Central memory CD8-positive, alpha-beta T cell (primary cell): ENCODE measurements around the gene CEACAM7.

ENCODE experiments used
- ATAC-seq: fragments of 150-1000 bp; cut with Tn5 transposase; replicated peaks from 2 replicates; pipeline ENCODE4 v1.10.0; 2022; ENCODE audit warnings: mild to moderate bottlenecking, moderate FRiP score, moderate number of reproducible peaks; ENCODE audit not compliant: poor library complexity, severe bottlenecking; ENCODE audit errors: extremely low read depth
- DNase-seq, 2 donors: peaks; one replicate each; pipeline ENCODE4 v3.0.0; 2021; ENCODE audit warnings: low spot score in 2 of 2
- H3K27ac Mint-ChIP-seq: one replicate; pipeline ENCODE4 v1.8.0; 2022; ENCODE audit warnings: low read depth, mild to moderate bottlenecking, moderate library complexity, mixed read lengths
- H3K27me3 Mint-ChIP-seq: one replicate; pipeline ENCODE4 v1.8.0; 2022; ENCODE audit warnings: mixed read lengths
- H3K36me3 Mint-ChIP-seq: one replicate; pipeline ENCODE4 v1.8.0; 2022; ENCODE audit warnings: mild to moderate bottlenecking, moderate library complexity, mixed read lengths; ENCODE audit not compliant: insufficient read depth
- H3K4me1 Mint-ChIP-seq: one replicate; pipeline ENCODE4 v1.8.0; 2022; ENCODE audit warnings: mixed read lengths
- H3K4me3 Mint-ChIP-seq: one replicate; pipeline ENCODE4 v1.8.0; 2022; ENCODE audit warnings: mild to moderate bottlenecking, moderate library complexity, mixed read lengths
- H3K9me3 Mint-ChIP-seq: one replicate; pipeline ENCODE4 v1.8.0; 2022; ENCODE audit warnings: mixed read lengths

The CEACAM7 gene

DNA sequence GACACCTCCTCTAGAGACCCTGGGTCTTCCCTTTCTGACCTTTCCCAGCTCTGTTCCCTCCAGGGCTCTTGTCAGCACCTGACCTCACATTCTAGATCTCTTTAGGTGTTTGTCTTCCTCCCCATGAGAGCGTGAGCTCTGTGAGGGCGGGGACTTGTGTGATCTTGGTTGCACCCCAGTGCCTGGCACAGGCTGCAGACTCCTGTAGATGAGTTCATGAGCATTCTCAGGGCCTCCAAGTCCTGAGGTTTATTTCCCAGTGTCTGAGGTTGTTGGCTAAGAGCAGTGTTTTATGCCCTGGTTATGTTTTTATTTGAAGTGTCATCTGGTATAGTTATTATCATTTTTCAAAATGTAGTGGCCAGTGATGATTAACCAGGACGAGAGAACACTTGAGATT is 61.8 kb downstream of the CEACAM7 start:
- peaks cover 67% of the 10 kb centered on the region for H3K27me3 Mint-ChIP-seq
- no peak overlapping the region for H3K27ac Mint-ChIP-seq
- H3K36me3 Mint-ChIP-seq: peaks cover 3% of the 10 kb centered on the region
- ATAC-seq (no peak), DNase-seq (no peak)
- no peaks in the 10 kb centered on the region for H3K4me1 Mint-ChIP-seq
- no peak overlapping the region for H3K4me3 Mint-ChIP-seq
- no peaks in the 10 kb centered on the region for H3K9me3 Mint-ChIP-seq

DNA sequence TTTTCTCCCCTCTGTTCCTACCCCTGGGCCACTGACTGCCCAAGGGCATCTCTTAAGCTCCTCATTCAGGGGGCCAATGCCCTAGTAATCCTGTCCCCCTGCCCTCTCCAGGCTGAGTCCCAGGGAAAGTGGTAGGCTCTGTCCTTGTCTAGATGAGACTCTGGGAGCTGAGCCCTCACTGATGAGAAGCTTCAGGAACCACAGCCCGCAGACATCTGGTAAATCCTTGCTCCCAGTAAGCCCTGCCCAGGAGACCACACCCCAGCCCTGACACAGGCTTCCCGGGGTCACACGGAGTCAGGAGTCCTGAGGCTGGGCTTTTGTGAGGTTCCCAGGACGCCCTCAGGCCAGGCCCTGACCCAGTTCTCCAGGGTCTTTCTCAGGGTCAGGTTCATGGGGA is 63.1 kb downstream of the CEACAM7 start:
- Mint-ChIP-seq H3K9me3 (no peaks in the 10 kb centered on the region), H3K4me1 (no peaks in the 10 kb centered on the region)

DNA sequence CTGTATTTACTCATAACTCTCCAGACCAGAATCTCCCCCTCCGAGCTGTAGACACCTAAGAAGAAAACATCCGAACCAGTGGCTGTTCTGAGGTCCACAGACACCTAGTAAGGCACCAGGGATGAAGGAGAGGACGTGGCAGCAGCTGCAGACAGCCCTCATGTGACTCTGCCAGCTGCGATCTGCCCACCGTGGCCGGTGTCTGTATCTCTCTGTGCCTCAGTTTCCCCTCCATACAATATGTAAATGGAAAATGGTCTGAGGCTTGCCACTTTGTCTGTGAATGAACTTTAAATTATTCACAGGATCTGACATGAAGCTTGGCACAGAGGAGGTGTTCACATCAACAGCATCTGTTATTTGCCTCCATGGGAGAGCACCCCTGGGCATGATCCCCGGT is 63.6 kb downstream of the CEACAM7 start:
- Mint-ChIP-seq H3K4me1 (no peaks in the 10 kb centered on the region), H3K9me3 (no peaks in the 10 kb centered on the region), H3K27ac (no peak overlapping the region), H3K27me3 (peaks cover 75% of the 10 kb centered on the region), H3K36me3 (peaks cover 3% of the 10 kb centered on the region), H3K4me3 (no peak overlapping the region)
- ATAC-seq: no peak
- DNase-seq: no peak

More for the DNA sequence above, 63.1 kb downstream of the CEACAM7 start:
- H3K4me3 Mint-ChIP-seq: no peak overlapping the region
- H3K36me3 Mint-ChIP-seq: peaks cover 3% of the 10 kb centered on the region
- H3K27me3 Mint-ChIP-seq: peaks cover 74% of the 10 kb centered on the region
- DNase-seq: no peak
- no peak for ATAC-seq
- no peak overlapping the region for H3K27ac Mint-ChIP-seq

DNA sequence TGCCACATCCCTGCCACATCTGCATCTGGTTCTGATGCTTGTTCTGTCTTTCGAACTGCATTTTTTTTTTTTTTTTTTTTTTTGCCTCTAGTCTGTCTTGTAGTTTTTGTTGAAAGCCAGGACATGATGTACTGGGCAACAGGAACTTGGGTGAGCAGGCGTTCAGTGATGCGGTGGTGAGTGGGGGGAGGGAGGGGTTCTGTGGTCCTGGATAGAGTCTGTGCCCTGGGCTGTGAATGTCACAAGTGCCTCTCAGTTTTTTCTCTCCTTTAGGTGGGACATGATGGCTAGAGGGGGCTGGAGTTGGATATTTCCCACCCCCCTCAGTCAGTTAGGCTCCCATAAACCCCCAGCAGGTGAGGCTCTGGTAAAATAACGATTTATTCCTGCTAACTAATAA is 64.7 kb downstream of the CEACAM7 start:
- Mint-ChIP-seq H3K27me3 (peaks cover 68% of the 10 kb centered on the region), H3K9me3 (no peaks in the 10 kb centered on the region), H3K27ac (no peak overlapping the region), H3K4me1 (no peaks in the 10 kb centered on the region), H3K36me3 (peaks cover 3% of the 10 kb centered on the region), H3K4me3 (no peak overlapping the region)
- DNase-seq (no peak), ATAC-seq (no peak)
